Measurements from ENCODE around the gene PABPC1L.

PABPC1L gene

DNA sequence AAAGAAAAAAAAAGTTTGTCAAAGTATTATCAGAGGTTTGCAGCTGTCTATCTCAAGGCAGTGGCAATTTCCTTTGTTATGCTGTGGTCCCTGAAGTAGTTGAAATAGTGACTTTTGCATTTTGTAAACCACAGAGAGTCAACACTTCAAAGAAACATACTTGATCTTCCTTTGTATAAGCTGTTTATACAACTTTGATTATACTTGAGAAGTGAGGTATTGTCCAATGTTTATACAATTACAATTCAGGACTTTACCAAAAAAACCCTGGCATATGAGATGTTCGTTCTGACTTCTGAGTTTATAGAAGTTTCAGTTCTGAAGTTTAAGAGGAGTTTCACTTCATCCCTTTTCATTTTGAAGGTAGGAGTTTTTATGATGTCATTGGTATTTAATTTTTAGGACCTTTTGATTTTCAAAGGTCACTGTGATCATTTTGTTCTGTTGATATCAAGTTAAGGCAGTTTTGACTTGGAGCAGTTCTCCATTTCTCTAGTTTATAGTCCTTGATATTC lies 60.4 kb downstream of the PABPC1L start:
- DNase-seq, result no peak

- no peak for DNase-seq
Measured at GRCh38 chr20:44973053-44973452, 63.2 kb downstream of the PABPC1L start.

- DNase-seq, result no peak
Measured at GRCh38 chr20:44976698-44977097, 66.8 kb downstream of the PABPC1L start.

DNA sequence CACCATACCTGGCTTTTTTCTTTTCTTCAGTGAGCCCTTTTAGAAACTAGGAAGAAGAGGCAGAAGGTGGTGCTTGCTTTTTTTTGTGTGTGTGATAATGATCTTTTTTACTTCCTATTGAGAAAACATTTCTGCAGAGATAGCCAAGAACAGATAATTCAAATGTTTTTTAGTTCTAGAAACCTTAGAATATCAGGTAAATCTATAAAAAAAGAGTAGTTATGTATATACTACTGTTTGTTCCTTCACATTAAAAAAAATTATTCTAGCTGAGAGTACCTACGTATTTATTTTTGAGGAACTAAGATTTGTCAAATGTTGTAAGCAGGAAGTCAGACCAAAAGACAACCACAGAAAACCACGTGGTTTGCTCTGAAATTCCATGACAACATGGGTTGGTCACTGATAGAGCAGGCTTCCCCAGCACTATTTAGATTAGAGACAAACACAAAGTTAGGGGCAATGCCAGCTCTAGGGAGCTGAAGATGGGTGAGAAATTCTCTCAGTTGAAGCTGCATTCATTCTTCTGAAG lies 69.3 kb downstream of the PABPC1L start:
- peak; percentile 65 for DNase-seq

DNA sequence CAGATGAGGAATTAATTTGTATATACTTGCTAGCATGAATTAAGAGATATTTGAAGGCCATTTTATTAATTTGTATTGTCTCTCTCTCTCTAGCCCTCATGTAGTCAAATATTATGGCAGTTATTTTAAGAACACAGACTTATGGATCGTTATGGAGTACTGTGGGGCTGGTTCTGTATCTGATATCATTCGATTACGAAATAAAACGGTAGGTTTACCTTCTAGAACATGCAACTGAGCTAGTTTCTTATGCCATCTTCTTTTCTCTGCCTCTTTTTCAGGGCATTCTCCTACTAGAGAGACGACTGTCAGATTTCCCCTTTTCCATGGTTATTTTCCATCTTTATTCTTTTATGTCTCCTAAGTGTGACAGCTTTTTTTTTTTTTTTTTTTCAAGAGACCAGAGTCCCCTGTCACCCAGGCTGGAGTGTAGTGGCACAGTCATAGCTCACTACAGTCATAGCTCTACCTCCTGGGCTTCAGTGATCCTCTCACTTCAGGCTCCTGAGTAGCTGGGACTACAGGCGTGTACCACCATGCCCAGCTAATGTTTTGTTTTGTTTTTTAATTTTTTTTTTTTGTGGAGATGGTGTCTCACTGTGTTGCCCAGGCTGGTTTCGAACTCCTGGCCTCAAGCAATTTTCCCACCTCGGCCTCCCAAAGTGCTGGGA lies 72.0 kb downstream of the PABPC1L start:
- no peak for DNase-seq

DNA sequence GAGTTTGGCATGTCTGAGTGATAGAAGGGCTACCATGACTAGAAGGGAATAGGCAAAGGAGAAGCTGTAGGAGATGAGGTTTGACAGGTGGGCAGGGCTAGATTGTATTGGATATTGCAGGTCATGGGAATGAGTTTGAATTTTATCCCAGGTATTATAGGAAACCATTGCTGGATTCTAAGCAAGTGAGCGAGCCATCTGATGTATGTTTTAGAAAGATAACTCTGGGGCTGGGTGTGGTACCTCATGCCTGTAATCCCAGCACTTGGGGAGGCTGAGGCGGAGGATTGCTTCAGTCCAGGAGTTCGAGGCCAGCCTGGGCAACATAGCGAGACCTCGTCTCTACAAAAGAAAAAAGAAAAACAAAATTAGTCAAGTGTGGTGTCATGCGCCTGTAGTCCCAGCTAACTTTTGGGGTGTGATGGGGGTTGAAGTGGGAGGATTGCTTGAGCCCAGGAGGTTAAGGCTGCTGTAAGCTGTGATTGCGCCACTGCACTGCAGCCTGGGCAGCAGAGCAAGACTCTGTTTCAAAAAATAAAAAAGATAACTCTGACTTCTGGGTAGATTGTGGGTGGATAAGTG lies 73.3 kb downstream of the PABPC1L start:
- DNase-seq, result no peak

GRCh38 chr20:44988631-44989171 lies 78.8 kb downstream of the PABPC1L start:
- DNase-seq, result no peak
